PFSK-1 (cell line): ENCODE data around the gene TMEM196.

Experiments
- FOXP2 ChIP-seq: optimal IDR thresholded peaks from 2 replicates; pipeline ENCODE3; 2011; ENCODE audit warnings: borderline replicate concordance, control low read depth, inconsistent platforms; ENCODE audit not compliant: insufficient read depth; ENCODE audit errors: extremely low read length, extremely low read depth
- POLR2AphosphoS5 ChIP-seq: IDR thresholded peaks from 2 replicates; pipeline ENCODE4 v1.6.1; 2012; ENCODE audit warnings: low read depth, mild to moderate bottlenecking, control low read depth, low read length, moderate library complexity
- REST ChIP-seq, 2 experiments: IDR thresholded peaks; 2 replicates each; pipeline versions ENCODE4 v1.6.1 to v1.8.0; 2011 to 2012; ENCODE audit warnings: low read depth in 2 of 2, low read length in 2 of 2, control low read depth in 1 of 2, inconsistent platforms in 1 of 2, mild to moderate bottlenecking in 1 of 2, moderate library complexity in 1 of 2; ENCODE audit not compliant: insufficient read depth in 1 of 2
- SIN3A ChIP-seq: IDR thresholded peaks from 2 replicates; pipeline ENCODE4 v1.6.1; 2012; ENCODE audit warnings: mild to moderate bottlenecking, low read length, moderate library complexity, borderline replicate concordance; ENCODE audit not compliant: insufficient read depth
- TAF1 ChIP-seq: IDR thresholded peaks from 2 replicates; pipeline ENCODE4 v1.6.1; 2012; ENCODE audit warnings: low read length, control low read depth, borderline replicate concordance; ENCODE audit not compliant: insufficient read depth

TMEM196 gene

GRCh38 chr7:19754521-19755116 is 18.8 kb downstream of the TMEM196 start:
- TF ChIP-seq SIN3A (no peak), FOXP2 (no peak), REST (IDR thresholded peaks at IDR 0.05; ENCODE audit: insufficient read depth in 1 of 2, low read depth in 2 of 2, low read length in 2 of 2) (no peak), TAF1 (no peak), POLR2AphosphoS5 (no peak)

GRCh38 chr7:19752020-19752419 is 21.4 kb downstream of the TMEM196 start:
- TF ChIP-seq POLR2AphosphoS5: no peak

GRCh38 chr7:19749658-19750057 is 23.8 kb downstream of the TMEM196 start:
- TF ChIP-seq FOXP2 (no peak), SIN3A (no peak), REST (IDR thresholded peaks at IDR 0.05; ENCODE audit: insufficient read depth in 1 of 2, low read depth in 2 of 2, low read length in 2 of 2) (no peak), POLR2AphosphoS5 (no peak), TAF1 (no peak)

- TF ChIP-seq FOXP2 (no peak), TAF1 (no peak), SIN3A (no peak), REST (IDR thresholded peaks at IDR 0.05; ENCODE audit: insufficient read depth in 1 of 2, low read depth in 2 of 2, low read length in 2 of 2) (no peak), POLR2AphosphoS5 (no peak)
Observed at GRCh38 chr7:19747740-19748339, 25.6 kb downstream of the TMEM196 start.

GRCh38 chr7:19744075-19744474 is 29.3 kb downstream of the TMEM196 start:
- TF ChIP-seq REST (IDR thresholded peaks at IDR 0.05; ENCODE audit: insufficient read depth in 1 of 2, low read depth in 2 of 2, low read length in 2 of 2) (no peak), POLR2AphosphoS5 (no peak), SIN3A (no peak), FOXP2 (no peak), TAF1 (no peak)
